Measurements from ENCODE around the gene CCL25. TPM values are rescaled to one million over a fixed set of nuclear protein-coding genes. Genes with fewer than 3 reads are reported as not detected.
"Not testable (repeated sequence)": the region's sequence is repeated elsewhere in the genome, so short reads cannot be mapped to it uniquely, and the experiment has no call there.

CCL25 gene
- total and polyA plus RNA-seq, 3 donors from 2014 or later: 0.47 to 1.7 TPM; not detected in 1

GRCh38 chr19:8097198-8097597, 44.6 kb downstream of the CCL25 start:
- DNase-seq: no peak
- TF ChIP-seq CTCF (IDR thresholded peaks at IDR 0.05): no peak
- no peak for TF ChIP-seq POLR2A (IDR thresholded peaks at IDR 0.05)
- no peaks in the 10 kb centered on the region for H3K9me3 ChIP-seq
- H3K4me1 ChIP-seq: no peaks in the 10 kb centered on the region
- no peak overlapping the region for H3K27ac ChIP-seq
- H3K27me3 ChIP-seq: no peaks in the 10 kb centered on the region
- intact Hi-C loops (cut with DNase I; ENCODE audit: low total_unique reads): no loop called here
- H3K36me3 ChIP-seq (ENCODE audit: low read depth, missing control alignments): no peaks in the 10 kb centered on the region
- WGBS, 2 donors: 92 to 95% methylated on average over 9 to 10 of the region's 10 CpGs
- H3K4me3 ChIP-seq: no peak overlapping the region

- no peak overlapping the region for H3K27ac ChIP-seq
- H3K9me3 ChIP-seq: no peaks in the 10 kb centered on the region
- no peaks in the 10 kb centered on the region for H3K4me1 ChIP-seq
- no peak for TF ChIP-seq POLR2A (IDR thresholded peaks at IDR 0.05)
- TF ChIP-seq CTCF (IDR thresholded peaks at IDR 0.05): no peak
- H3K36me3 ChIP-seq (ENCODE audit: low read depth, missing control alignments): no peaks in the 10 kb centered on the region
- no peak for DNase-seq
- H3K4me3 ChIP-seq: no peak overlapping the region
- H3K27me3 ChIP-seq: no peaks in the 10 kb centered on the region
- intact Hi-C loops (cut with DNase I; ENCODE audit: low total_unique reads): no loop called here
- 77 to 98% methylated on average over 5 of the region's 5 CpGs for WGBS, 2 donors
These were observed 45.4 kb downstream of the CCL25 start for GRCh38 chr19:8097681-8098567.

- Histone ChIP-seq H3K4me1 (no peaks in the 10 kb centered on the region), H3K4me3 (no peak overlapping the region), H3K27me3 (no peaks in the 10 kb centered on the region), H3K27ac (no peak overlapping the region), H3K9me3 (no peaks in the 10 kb centered on the region), H3K36me3 (ENCODE audit: low read depth, missing control alignments) (no peaks in the 10 kb centered on the region)
- 91 to 99% methylated on average over 4 of the region's 4 CpGs for WGBS, 2 donors
- no peak for TF ChIP-seq CTCF (IDR thresholded peaks at IDR 0.05)
- TF ChIP-seq POLR2A (IDR thresholded peaks at IDR 0.05): no peak
- DNase-seq: no peak
- intact Hi-C loops (cut with DNase I; ENCODE audit: low total_unique reads): no loop called here
These were observed 48.8 kb downstream of the CCL25 start for GRCh38 chr19:8101311-8101710.

- H3K4me1 ChIP-seq; H3K27ac ChIP-seq; DNase-seq; H3K27me3 ChIP-seq; intact Hi-C loops (cut with DNase I; ENCODE audit: low total_unique reads); H3K4me3 ChIP-seq; H3K36me3 ChIP-seq (ENCODE audit: low read depth, missing control alignments); H3K9me3 ChIP-seq: not testable (repeated sequence)
- WGBS, 2 donors: 83 to 87% methylated on average over 11 to 12 of the region's 12 CpGs
These were observed 49.4 kb downstream of the CCL25 start for GRCh38 chr19:8101910-8102309.

GRCh38 chr19:8105471-8105870, 52.9 kb downstream of the CCL25 start:
- no peaks in the 10 kb centered on the region for H3K4me1 ChIP-seq
- H3K9me3 ChIP-seq: no peaks in the 10 kb centered on the region
- no peak for DNase-seq
- H3K27me3 ChIP-seq: no peaks in the 10 kb centered on the region
- H3K36me3 ChIP-seq (ENCODE audit: low read depth, missing control alignments): no peaks in the 10 kb centered on the region
- intact Hi-C loops (cut with DNase I; ENCODE audit: low total_unique reads): no loop called here
- no peak overlapping the region for H3K4me3 ChIP-seq
- no peak overlapping the region for H3K27ac ChIP-seq
- 84 to 90% methylated on average over 2 of the region's 2 CpGs for WGBS, 2 donors
- TF ChIP-seq POLR2A (IDR thresholded peaks at IDR 0.05): no peak
- TF ChIP-seq CTCF (IDR thresholded peaks at IDR 0.05): no peak
